Mesendoderm (in vitro differentiated cells): ENCODE results near the gene SLC25A42.

Experiments
- DNase-seq: peaks from one replicate; pipeline ENCODE4 v3.0.0; 2013
- H2AK5ac ChIP-seq: 2 replicates; pipeline ENCODE4 v1.6.1; 2013; ENCODE audit warnings: low read length, inconsistent platforms
- H2BK120ac ChIP-seq: 2 replicates; pipeline ENCODE4 v1.6.1; 2013; ENCODE audit warnings: low read depth, mild to moderate bottlenecking, low read length, moderate library complexity, mixed read lengths
- H2BK15ac ChIP-seq: replicated peaks from 2 replicates; pipeline ENCODE4 v1.6.1; 2013; ENCODE audit warnings: low read depth, mild to moderate bottlenecking, moderate library complexity
- H2BK5ac ChIP-seq: 2 replicates; pipeline ENCODE4 v1.6.1; 2013; ENCODE audit warnings: low read length, inconsistent platforms
- H3K18ac ChIP-seq: 2 replicates; pipeline ENCODE4 v1.6.1; 2013; ENCODE audit warnings: mild to moderate bottlenecking, low read length, mixed read lengths
- H3K23ac ChIP-seq: one replicate; pipeline ENCODE4 v1.6.1; 2013; ENCODE audit warnings: low read length
- H3K27ac ChIP-seq: 2 replicates; pipeline ENCODE4 v1.5.1; 2013; ENCODE audit warnings: low read depth, mild to moderate bottlenecking, inconsistent platforms, low read length, moderate library complexity
- H3K27me3 ChIP-seq: 2 replicates; pipeline ENCODE4 v1.6.1; 2013; ENCODE audit warnings: low read length, control low read depth, mild to moderate bottlenecking, inconsistent platforms; ENCODE audit not compliant: insufficient read depth, poor library complexity
- H3K36me3 ChIP-seq: 2 replicates; pipeline ENCODE4 v1.6.1; 2013; ENCODE audit warnings: low read length, inconsistent platforms; ENCODE audit not compliant: control insufficient read depth, insufficient read depth
- H3K4ac ChIP-seq: one replicate; pipeline ENCODE4 v1.6.1; 2013; ENCODE audit warnings: low read depth, mild to moderate bottlenecking, low read length, moderate library complexity
- H3K4me1 ChIP-seq: 2 replicates; pipeline ENCODE4 v1.6.1; 2013; ENCODE audit warnings: low read depth, low read length, inconsistent platforms; ENCODE audit not compliant: control insufficient read depth
- H3K4me2 ChIP-seq: 2 replicates; pipeline ENCODE4 v1.6.1; 2013; ENCODE audit warnings: low read length
- H3K4me3 ChIP-seq: 2 replicates; pipeline ENCODE4 v1.5.1; 2013; ENCODE audit warnings: mild to moderate bottlenecking, low read length
- H3K56ac ChIP-seq: one replicate; pipeline ENCODE4 v1.6.1; 2013; ENCODE audit warnings: low read length
- H3K79me1 ChIP-seq: 2 replicates; pipeline ENCODE4 v1.6.1; 2013; ENCODE audit warnings: low read length, inconsistent platforms
- H3K79me2 ChIP-seq: 2 replicates; pipeline ENCODE4 v1.6.1; 2013; ENCODE audit warnings: mild to moderate bottlenecking, low read length; ENCODE audit not compliant: control insufficient read depth, insufficient read depth
- H3K9ac ChIP-seq: 2 replicates; pipeline ENCODE4 v1.6.1; 2013; ENCODE audit warnings: low read length, inconsistent platforms
- H4K5ac ChIP-seq: one replicate; pipeline ENCODE4 v1.6.1; 2013; ENCODE audit warnings: low read length
- H4K8ac ChIP-seq: one replicate; pipeline ENCODE4 v1.6.1; 2013; ENCODE audit warnings: low read depth, mild to moderate bottlenecking, control low read depth, low read length, moderate library complexity
- WGBS: extraction: QIAGEN DNeasy Blood & Tissue Kit; methylation state at CpG from one replicate; pipeline ENCODE4 v1.1.7; 2013; ENCODE audit warnings: low lambda C conversion rate, missing lambda C conversion rate; ENCODE audit not compliant: insufficient coverage; ENCODE audit errors: extremely low coverage; 5-methylcytosine and 5-hydroxymethylcytosine counted together

The SLC25A42 gene

GRCh38 chr19:19152668-19153384 is 89.0 kb downstream of the SLC25A42 start:
- H3K79me1 ChIP-seq: no peaks in the 10 kb centered on the region
- no peak overlapping the region for H3K23ac ChIP-seq
- no peak overlapping the region for H3K9ac ChIP-seq
- no peaks in the 10 kb centered on the region for H3K36me3 ChIP-seq
- no CpG with 5 or more reads among the region's 13 CpGs for WGBS
- no peak overlapping the region for H3K56ac ChIP-seq
- DNase-seq: no peak
- no peaks in the 10 kb centered on the region for H3K79me2 ChIP-seq
- no peak overlapping the region for H3K4me3 ChIP-seq
- no peak overlapping the region for H2BK120ac ChIP-seq
- H2BK15ac ChIP-seq: no peak overlapping the region
- H2AK5ac ChIP-seq: no peak overlapping the region
- H3K4me2 ChIP-seq: no peak overlapping the region
- no peak overlapping the region for H3K27ac ChIP-seq
- no peak overlapping the region for H4K8ac ChIP-seq
- H3K27me3 ChIP-seq: no peaks in the 10 kb centered on the region
- H3K18ac ChIP-seq: no peak overlapping the region
- no peak overlapping the region for H4K5ac ChIP-seq
- no peak overlapping the region for H3K4ac ChIP-seq
- H2BK5ac ChIP-seq: no peak overlapping the region
- H3K4me1 ChIP-seq: no peaks in the 10 kb centered on the region

- no peak overlapping the region for H3K56ac ChIP-seq
- DNase-seq: no peak
- no CpG with 5 or more reads among the region's 6 CpGs for WGBS
- H3K4me2 ChIP-seq: no peak overlapping the region
- H3K4me1 ChIP-seq: no peaks in the 10 kb centered on the region
- no peaks in the 10 kb centered on the region for H3K79me1 ChIP-seq
- no peak overlapping the region for H3K4me3 ChIP-seq
- no peak overlapping the region for H4K8ac ChIP-seq
- H2BK5ac ChIP-seq: no peak overlapping the region
- no peak overlapping the region for H3K18ac ChIP-seq
- no peaks in the 10 kb centered on the region for H3K27me3 ChIP-seq
- no peak overlapping the region for H2AK5ac ChIP-seq
- no peak overlapping the region for H2BK120ac ChIP-seq
- no peak overlapping the region for H4K5ac ChIP-seq
- H3K27ac ChIP-seq: no peak overlapping the region
- no peak overlapping the region for H2BK15ac ChIP-seq
- H3K4ac ChIP-seq: no peak overlapping the region
- no peak overlapping the region for H3K9ac ChIP-seq
- no peak overlapping the region for H3K23ac ChIP-seq
- H3K79me2 ChIP-seq: no peaks in the 10 kb centered on the region
- H3K36me3 ChIP-seq: no peaks in the 10 kb centered on the region
Observed at GRCh38 chr19:19154768-19155494, 91.1 kb downstream of the SLC25A42 start.

- no CpG with 5 or more reads among the region's 10 CpGs for WGBS
- H3K9ac ChIP-seq: no peak overlapping the region
- H3K27me3 ChIP-seq: no peaks in the 10 kb centered on the region
- H3K79me1 ChIP-seq: no peaks in the 10 kb centered on the region
- DNase-seq: no peak
- H3K23ac ChIP-seq: no peak overlapping the region
- H3K4me1 ChIP-seq: no peaks in the 10 kb centered on the region
- no peaks in the 10 kb centered on the region for H3K79me2 ChIP-seq
- no peak overlapping the region for H3K4me2 ChIP-seq
- H3K18ac ChIP-seq: no peak overlapping the region
- H3K4me3 ChIP-seq: no peak overlapping the region
- H3K27ac ChIP-seq: no peak overlapping the region
- no peak overlapping the region for H4K8ac ChIP-seq
- H3K4ac ChIP-seq: no peak overlapping the region
- no peaks in the 10 kb centered on the region for H3K36me3 ChIP-seq
- no peak overlapping the region for H3K56ac ChIP-seq
- H2AK5ac ChIP-seq: no peak overlapping the region
- H2BK5ac ChIP-seq: no peak overlapping the region
- H2BK15ac ChIP-seq: no peak overlapping the region
- H2BK120ac ChIP-seq: no peak overlapping the region
- H4K5ac ChIP-seq: no peak overlapping the region
Observed at GRCh38 chr19:19155495-19156219, 91.9 kb downstream of the SLC25A42 start.

- H2BK15ac ChIP-seq: no peak overlapping the region
- no peaks in the 10 kb centered on the region for H3K79me1 ChIP-seq
- no peak overlapping the region for H3K27ac ChIP-seq
- no peaks in the 10 kb centered on the region for H3K27me3 ChIP-seq
- DNase-seq: no peak
- H2BK5ac ChIP-seq: no peak overlapping the region
- H3K4ac ChIP-seq: no peak overlapping the region
- H3K4me1 ChIP-seq: no peaks in the 10 kb centered on the region
- H2AK5ac ChIP-seq: no peak overlapping the region
- H3K56ac ChIP-seq: no peak overlapping the region
- H3K9ac ChIP-seq: no peak overlapping the region
- no peak overlapping the region for H4K8ac ChIP-seq
- H3K4me2 ChIP-seq: no peak overlapping the region
- H3K18ac ChIP-seq: no peak overlapping the region
- WGBS: no CpG with 5 or more reads among the region's 6 CpGs
- H3K4me3 ChIP-seq: no peak overlapping the region
- H2BK120ac ChIP-seq: no peak overlapping the region
- H3K79me2 ChIP-seq: no peaks in the 10 kb centered on the region
- no peak overlapping the region for H3K23ac ChIP-seq
- H3K36me3 ChIP-seq: no peaks in the 10 kb centered on the region
- H4K5ac ChIP-seq: no peak overlapping the region
Observed at GRCh38 chr19:19157808-19158207, 94.0 kb downstream of the SLC25A42 start.

GRCh38 chr19:19159534-19159933 is 95.7 kb downstream of the SLC25A42 start:
- no peak overlapping the region for H2BK5ac ChIP-seq

More at GRCh38 chr19:19159534-19159933, 95.7 kb downstream of the SLC25A42 start:
- H4K5ac ChIP-seq: no peak overlapping the region
- H3K4me1 ChIP-seq: no peaks in the 10 kb centered on the region
- no peak overlapping the region for H4K8ac ChIP-seq
- H2BK120ac ChIP-seq: no peak overlapping the region
- no peaks in the 10 kb centered on the region for H3K79me1 ChIP-seq
- no peak overlapping the region for H3K4me2 ChIP-seq
- no peak overlapping the region for H2BK15ac ChIP-seq
- DNase-seq: no peak
- H3K79me2 ChIP-seq: no peaks in the 10 kb centered on the region
- H3K36me3 ChIP-seq: no peaks in the 10 kb centered on the region
- WGBS: no CpG with 5 or more reads among the region's 4 CpGs
- no peak overlapping the region for H3K4ac ChIP-seq
- no peaks in the 10 kb centered on the region for H3K27me3 ChIP-seq
- H3K18ac ChIP-seq: no peak overlapping the region
- no peak overlapping the region for H3K4me3 ChIP-seq
- H3K56ac ChIP-seq: no peak overlapping the region
- H3K23ac ChIP-seq: no peak overlapping the region
- no peak overlapping the region for H3K27ac ChIP-seq
- H2AK5ac ChIP-seq: no peak overlapping the region
- no peak overlapping the region for H3K9ac ChIP-seq
